NCI-H128 (cell line): ENCODE data around the gene UBE2D2.
A peak's percentile ranks its signal among the peaks of the same experiment; 100 is the strongest.

Experiments used
- DNase-seq: peaks from one replicate; lab custom pipeline; 2025; ENCODE audit not compliant: unreplicated experiment; lab: John Stamatoyannopoulos, UW

The UBE2D2 gene

DNA sequence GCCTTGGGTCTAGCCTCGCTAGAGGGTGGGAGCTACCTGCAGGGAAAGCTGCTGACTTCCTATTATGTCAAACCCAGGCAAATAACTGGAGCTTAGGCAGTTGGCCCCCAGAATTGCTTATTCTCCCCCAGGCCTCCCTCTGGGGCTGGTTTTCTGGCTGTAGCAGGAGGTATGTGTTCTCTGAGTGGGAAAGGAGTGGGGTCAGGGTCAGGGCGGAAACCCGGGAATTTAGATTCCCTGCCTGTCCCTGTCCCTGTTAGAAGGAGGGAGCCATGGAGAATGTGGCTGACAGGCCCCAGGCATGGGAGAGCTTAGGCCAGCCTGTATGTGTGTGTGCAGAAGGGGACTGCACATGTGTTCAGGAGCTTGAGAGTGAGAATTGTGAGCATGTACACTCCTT is 73.4 kb downstream of the UBE2D2 start:
- DNase-seq = no peak

DNA sequence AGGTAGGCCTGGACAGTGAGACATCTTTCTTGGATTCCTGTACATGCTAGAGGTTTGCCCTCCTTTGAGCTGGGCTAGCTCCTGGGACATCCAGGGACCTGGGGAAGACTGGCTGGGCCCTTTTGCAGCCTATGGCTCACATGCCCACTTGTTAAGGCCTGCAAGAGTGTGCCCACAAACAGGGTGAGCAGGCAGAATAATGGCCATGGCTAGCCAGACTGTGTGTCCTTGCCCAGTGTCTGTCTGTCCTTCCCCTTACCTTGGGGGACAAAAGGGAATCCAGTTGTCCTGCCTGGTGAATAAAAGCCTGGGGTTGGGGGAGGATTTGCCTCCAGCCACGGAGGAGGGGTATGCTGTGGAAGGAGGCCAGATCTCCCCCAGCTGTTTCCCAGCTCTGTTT is 74.1 kb downstream of the UBE2D2 start:
- no peak for DNase-seq

DNA sequence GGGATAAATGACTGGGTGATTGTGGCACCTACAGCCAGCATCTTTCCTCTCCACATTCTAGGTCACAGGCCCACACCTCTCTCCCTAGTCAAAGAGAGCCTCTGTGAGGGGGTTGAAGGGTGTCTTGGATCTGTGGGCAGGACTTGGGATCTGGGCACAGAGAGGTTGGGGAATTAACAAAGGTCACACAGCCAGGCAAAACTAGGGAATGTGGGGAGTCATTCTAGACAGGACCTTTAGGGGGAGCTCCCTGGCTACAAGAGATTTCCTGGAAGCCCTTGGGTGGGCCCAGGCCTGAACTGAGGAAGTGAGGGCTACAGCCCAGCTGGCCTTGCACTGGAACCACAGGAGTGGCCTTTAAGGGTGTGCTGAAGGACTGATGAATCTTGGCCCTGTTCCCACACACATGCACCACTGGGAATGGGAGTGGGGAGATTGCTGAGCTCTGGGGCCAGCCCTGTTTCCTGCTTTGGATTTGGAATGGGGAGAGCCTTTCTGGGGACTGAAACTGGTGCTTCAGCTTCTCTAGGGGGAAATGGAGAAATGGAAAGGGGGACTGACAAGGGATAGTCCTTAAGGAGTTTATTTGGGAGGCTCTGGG is 74.6 kb downstream of the UBE2D2 start:
- peak; percentile 16 for DNase-seq

DNA sequence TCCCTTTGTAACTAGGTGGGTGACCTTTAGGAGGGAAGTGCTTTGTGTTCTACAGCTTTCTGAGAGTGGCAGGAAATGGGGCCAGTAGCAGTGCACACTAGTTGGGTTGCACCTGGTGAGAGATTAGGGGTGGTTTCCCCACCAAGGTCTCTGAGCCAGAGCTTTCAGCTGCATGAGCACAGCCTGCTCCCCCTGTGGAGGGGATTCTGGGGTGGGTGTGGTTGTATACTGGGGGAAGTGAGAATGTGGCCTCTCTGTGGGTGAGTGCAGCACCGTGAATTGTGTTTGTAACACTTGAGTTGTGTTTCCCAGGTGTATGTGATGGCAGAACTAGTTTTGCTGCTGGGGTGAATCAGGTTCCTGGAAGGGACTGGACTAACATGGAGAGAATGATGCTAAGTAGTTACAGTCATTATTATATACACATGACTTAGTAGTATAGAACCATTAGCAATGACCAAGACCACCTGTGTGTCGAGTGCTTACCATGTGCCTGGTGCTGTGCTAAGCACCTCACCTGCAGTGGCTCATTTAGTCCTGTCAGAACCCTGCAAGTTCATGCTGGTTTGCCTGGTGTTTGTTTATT is 75.2 kb downstream of the UBE2D2 start:
- no peak for DNase-seq

DNA sequence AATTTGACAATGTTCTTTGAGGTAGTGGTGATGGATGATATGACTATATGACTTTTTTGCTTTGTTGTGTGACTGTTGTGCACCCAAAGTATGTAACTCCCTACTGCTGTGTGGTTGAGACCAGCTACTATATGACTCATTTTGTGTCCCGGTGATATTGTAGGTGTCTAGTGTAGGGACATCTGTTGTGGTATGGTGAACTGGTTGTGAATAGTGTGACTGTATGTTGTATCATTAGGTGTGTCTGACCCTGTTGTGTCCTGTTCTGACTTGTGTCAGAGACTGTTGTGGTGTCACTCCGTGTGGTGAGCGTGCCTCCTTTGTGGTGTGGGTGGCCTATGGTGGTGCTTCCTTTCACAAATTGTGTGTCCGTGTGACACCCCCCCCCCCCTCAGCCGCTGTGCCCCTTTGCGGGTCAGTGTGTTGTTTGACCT is 75.9 kb downstream of the UBE2D2 start:
- DNase-seq = no peak

DNA sequence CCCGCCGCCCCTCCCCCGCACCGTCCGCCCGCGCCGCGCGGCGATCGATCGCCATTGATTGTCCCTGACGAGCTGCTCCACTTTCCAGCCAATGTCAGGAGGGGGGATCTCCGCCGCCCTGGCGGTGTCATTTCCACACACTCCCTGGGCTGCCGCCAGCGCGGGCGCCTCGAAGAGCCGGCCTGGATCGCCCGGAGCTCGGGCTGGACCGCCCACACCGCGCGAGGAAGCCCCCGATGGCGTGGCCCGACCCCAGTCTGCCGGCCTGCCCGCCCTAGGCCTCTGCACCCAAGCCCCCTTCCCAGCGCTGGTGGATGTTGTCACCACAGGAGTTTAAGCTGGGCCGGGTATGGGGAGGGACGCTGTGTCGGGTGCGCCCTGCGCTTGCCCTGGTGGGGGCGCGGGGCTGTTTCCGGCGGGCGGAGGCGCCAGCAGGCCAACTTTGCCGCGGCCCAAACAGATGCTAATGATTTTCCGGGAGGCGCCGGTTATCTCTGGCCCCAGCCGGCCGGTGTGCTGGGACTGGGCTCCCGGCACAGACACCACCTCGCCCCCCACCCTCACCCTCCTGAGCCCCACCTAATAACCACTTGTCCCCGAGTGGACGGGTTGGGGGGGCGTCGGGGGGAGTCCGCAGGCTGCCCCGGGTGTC is 76.4 kb downstream of the UBE2D2 start:
- DNase-seq = peak; percentile 29

DNA sequence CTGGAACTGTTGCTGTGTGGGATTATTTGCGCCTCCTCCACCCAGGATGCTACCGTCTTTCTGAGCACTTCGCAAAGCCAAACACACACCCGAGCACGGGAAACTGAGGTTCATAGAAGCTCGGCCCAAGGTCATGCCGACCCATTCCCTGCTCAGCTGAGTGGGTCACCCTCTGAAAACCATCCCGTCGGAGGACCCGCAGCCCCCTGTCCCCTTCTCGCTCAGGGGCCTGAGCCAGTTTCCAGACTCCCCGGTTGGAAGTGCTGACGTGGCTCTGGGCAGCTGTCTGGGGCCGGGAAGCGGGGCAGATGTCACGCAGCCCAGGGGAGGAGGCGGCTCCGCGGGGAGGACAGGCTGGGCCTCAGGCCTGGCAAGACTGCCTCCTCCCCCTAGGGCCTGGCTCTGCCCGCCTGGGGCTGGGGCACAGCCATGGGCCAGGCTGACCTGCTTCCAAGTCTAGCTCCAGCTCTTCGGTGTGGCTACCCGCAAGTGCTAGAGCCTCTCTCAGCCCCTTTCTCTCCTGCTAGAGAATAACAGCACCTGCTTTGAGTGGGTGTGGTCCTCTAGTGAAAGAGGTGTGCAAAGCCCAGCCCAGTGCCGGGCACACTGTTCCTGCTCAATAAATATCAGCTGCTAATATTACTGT is 77.1 kb downstream of the UBE2D2 start:
- peak; percentile 41 for DNase-seq

DNA sequence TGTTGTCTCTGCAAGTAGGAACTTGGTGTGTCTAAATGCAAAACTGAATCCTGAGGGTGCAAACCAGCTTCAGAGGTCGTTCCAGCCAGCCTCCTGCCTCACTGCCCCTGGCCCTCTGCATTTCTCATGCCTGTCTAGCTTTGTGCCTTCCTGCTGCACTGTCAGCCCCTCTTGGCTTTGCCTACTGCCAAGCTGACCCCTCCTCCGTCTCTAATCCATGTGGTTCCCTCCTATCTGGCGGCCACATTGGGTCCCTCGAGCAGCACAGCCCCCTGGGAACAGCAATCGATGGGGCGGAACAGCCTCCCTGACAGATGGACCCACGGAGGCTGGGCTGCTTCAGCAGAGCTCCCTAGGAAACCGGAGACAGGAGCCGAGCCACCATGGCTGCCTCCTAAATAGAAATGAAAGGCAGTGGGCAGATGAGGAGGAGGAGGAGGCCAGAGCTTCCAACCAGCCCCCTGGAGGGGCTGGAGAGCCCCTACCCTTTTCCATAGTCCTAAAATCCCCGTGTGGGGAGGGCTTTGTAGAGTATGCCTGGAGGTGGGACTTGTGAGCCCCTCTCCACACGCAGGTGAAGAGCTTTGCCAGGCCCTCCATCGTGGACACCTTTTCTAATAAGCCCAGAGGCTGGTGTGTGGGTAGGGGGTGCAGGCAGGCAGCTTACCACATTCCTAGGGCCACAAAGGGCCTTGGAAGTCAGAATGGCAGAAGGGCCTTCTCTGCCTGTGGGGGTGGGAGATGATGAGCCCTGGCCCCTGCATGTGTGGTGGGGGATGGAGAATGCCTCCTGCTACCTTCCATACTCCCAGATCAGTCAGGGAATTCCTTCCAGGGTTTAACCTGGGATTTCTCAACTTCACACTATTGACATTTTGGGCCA is 77.8 kb downstream of the UBE2D2 start:
- DNase-seq = no peak

DNA sequence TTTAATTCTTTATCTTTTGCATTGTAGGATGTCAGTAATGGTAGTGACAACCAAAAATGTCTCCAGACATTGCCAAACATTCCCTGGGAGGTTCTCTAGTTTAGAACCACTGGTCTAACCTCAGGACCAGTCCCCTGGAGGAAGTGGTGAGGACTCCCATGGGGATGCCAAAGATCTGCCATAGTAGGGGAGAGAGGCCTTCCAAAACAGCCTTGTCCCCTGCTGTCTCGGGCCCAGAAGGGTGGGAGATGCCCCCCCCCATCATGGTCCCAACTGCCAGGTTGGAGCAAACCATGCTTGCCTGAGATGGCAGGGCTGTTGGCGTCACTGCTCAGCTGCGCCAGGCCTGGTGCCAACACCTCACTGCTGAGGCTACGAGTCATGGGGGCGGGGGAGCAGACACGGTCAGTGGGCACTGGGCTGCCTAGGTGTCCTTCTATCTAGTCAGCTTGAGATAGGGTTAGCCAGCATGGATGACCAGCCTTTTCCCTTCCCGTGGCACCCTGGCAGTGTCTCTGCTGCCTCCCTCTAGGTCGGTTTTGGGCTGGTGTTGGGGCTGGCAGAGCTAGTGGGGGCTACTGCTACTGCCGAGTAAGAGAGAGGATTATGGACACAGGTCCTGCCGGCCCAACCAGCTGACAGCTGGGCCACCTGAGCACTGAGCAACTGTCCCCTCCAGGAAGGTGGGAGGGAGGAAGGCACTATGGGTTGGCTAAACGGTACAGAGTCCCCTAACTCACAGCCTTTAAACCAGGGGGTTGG is 78.7 kb downstream of the UBE2D2 start:
- DNase-seq = no peak

DNA sequence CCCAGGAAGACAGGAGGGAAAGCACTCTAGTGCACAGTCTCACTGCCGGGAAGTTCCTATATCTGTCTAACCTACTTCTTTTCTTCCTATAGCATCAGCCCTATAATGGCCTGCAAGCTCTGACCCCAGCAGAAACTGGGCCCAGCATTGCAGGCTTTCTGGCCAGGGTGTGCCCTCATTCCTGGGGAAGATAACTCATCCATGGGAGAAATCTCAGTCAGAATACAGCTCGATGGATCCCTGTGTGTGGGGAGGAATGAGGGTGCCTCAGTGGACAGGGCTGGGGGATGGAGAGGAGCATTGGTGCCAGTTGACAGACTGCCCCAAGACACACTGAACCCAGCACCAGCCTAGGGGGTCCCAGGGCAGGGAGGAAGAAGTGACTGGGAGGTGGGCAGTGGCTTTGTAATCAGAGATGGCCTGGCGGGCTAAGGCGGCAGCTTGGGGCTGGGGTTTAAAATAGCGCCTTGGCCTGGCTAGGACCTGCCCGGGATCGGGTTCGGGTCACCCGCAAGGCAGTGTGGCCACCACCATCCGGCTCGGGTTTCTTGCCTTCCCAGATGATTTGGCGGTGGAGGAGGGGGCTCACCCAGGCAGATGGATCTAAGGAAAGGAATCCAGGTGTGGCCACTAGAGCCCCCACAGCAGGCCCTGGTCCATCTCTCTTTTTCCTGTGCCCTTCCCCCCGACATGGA is 79.4 kb downstream of the UBE2D2 start:
- DNase-seq = no peak

DNA sequence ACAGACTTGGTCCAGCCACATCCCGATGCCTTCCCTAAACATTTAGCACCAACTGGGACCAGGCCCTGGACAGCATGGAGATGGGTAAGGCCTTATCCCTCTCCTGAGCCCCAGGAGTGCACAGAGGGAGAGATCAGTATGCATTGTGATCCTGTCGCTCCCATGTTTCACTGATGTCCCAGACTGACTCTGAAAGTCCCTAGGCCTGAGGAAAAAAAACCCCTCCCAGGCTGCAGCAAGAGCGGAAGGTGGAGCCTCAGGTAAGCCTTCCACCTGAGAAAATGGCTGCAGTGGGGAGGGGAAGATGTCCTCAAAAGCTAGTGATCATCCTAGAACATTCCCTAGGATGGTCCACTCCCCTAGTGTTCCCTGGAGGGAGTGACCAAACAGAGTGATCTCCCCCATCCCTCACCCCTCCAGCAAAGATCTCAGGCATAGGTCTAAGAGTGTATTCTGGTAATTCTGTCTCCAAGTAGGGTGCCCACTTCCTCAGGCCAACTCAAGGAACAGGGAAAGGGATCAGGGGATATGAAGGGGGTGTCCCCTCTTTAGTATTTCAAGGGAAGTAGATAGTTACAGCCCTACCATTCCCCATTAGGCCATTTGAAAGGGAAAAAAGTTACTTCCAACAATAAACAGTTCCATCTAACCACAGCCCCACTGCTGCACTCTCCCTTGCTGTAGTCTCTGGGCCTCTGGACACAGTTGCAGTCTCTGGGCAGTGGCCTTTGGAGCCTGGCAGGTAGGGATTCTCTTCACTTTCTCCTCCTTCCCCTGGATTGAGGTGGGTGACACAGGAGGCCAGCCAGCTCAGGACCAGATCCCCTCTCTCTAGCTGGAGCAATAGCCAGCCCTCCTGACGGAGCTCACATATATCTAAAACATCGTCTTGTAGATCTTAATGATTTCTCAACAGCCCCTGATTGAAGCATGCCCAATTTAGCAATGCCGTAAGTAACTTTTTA is 80.3 kb downstream of the UBE2D2 start:
- DNase-seq = no peak

DNA sequence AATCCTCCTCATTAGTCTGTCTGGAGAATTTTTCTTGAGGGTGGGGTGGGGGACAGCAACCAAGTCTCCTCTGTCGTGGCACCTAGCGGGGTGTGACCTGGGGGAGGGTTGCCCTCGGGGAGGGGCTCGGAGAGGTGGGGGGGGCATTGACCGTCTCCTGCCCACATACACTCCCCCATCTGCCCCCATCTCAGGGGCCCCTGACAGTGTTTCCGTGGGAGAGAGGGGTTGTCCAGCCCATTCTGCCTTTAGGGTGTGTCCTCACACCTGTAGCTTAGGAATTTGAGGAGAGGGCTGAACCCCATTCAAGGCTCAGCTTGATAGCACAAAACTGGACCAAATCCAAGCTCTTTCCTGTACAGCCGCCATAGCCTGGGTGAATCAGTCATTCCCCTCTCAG is 81.1 kb downstream of the UBE2D2 start:
- DNase-seq = no peak

DNA sequence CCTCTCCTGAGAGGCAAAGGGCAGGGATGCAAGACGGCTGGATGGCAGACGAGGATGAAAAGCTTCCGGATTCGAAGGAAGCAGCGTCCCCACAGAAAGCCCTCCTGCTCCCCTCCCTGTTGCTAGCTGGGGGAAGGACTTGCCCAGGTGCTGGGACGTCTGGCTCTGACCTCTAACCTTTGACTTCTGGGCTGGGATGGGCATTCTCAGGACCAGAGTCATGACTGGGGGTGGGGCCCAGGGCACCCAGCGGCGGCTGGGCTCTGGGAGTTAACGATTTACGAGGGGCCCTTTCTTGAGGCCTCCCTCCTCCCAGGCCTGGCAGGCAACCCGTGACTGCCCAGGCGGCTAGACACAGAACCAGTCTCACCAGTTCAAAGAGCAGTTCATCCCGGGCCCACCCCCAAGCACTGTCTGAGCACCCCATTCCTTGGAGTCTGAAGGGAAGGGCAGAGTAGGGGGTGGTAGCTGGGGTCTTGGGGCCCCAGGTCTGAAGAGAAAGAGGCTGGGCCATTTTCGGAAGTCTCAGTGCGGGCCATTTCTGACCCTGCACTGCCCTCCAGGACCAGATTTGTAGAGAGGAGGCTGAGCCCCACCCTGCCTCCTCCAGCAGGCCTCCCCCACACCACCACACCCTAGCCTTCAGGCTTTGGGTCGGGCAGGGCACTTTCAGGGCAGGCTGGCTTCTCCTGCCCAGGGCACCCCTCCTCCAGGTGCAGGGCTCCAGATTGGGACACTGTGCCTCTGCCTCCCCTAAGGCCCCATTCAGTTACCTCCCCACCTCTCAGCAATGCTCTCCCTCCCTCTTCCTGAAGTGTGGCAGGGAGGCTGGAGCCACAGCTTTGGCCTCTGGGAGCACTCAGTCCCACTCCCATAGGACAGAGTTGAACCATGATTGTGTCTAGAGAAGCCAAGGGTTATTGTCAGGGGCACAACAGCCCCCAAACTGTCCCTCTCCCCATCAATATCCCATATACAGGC is 82.0 kb downstream of the UBE2D2 start:
- DNase-seq = no peak

DNA sequence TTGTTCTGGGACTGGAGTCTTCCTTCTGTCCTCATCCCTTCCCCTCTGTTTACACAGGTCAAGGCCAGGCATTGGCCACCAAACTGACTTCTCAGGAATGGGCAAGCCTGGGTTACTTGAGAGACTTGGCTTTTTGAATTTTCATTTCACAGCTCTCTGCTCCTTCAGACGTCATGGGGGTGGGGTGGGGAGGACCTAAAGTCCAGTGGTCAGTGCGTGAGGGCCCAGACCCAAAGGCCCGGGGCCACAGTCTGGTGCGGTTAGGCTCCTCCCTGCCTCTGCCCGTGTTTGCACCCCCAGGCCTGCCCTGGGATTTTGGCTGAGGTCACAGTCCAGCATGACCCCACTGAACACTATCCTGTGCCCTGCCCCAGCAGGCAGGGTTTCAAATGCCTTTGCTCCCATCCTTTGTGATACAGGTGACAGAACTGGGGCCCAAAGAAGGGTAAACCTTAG is 82.9 kb downstream of the UBE2D2 start:
- no peak for DNase-seq

DNA sequence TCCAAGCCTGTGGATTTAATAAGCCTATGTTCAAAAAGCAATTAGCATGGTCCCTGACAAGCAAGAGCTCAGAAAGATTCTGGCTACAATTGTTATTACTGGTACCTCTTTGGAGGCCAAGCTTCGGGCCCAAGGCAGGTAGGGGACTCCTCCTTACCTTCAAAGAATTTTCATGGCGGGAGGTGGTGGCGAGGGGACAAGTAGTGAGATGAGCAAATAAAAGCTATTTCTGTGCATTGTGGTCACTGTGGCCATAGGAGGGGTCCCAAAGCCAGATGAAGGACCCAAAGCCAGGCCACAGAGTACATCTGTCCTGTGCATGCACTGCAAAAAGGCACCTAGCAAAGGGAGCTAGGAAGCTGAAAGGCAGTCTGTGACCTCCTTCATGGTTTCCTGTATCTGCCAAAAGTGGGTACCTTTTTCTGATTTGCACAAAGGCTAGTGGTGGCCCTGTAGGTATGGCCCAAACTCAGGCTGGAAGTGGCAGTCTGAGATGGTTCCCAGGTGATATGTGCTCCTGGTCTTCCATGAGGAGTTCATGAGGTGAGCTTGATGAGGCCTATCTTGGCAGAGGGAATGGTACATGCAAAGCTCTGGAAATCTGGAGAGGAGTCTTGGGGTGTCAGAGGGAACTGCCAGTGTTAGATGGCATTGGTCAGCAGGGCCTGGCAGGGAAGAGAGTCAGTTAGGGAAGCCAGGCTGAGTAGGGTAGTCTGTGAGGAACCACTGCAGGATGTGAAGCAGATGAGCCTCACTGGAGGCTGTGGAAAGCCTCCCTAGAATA is 83.7 kb downstream of the UBE2D2 start:
- no peak for DNase-seq

DNA sequence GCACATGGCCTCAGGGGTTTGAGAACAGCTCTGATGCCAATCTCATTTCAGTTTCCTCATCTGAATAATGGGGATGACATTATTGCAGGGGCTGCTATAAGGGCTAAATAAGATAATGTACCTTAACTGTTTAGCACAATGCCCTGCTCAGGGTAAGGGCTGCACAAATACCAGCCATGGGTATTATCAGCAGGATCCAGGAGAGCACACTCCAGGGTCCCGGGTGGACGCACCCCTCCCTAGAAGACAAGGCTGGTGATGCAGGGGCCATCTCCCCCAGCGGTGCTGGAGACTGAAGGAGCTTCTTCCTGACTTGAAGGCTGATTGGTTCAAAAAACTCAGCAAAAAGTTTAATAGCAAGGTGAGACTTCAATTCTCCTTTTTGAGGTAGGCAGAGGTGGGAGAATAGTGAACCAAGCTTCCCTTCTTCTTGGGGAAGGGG is 84.3 kb downstream of the UBE2D2 start:
- DNase-seq = no peak

DNA sequence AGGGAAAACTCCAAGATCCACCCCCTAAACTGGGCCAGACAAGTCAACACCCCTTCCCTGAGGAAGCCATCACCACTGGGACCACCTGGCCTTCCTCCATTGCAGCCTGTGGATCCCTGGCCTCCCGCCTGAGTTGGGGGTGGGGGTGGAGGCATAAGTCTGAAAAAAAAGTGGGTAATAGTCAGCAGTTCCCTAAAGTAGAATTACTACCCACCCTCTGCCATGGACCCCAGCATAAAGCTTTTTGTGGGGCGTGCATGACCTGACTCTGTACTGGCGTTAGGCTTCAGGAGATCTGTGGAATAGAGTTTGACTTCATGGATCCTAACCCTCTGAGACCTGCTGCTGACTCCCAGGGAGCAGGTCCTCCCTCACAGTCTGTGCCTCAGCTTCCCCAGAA is 85.0 kb downstream of the UBE2D2 start:
- no peak for DNase-seq
